Mesendoderm (in vitro differentiated cells): Measurements from ENCODE around the gene ATG4C. TPM values are rescaled to one million over a fixed set of nuclear protein-coding genes. Genes with fewer than 3 reads are reported as not detected.
"Not testable (repeated sequence)": the region's sequence is repeated elsewhere in the genome, so short reads cannot be mapped to it uniquely, and the experiment has no call there.

Experiments
- DNase-seq: peaks from one replicate; pipeline ENCODE4 v3.0.0; 2013
- H2AK5ac ChIP-seq: 2 replicates; pipeline ENCODE4 v1.6.1; 2013; ENCODE audit warnings: low read length, inconsistent platforms
- H2BK120ac ChIP-seq: 2 replicates; pipeline ENCODE4 v1.6.1; 2013; ENCODE audit warnings: low read depth, mild to moderate bottlenecking, low read length, moderate library complexity, mixed read lengths
- H2BK15ac ChIP-seq: replicated peaks from 2 replicates; pipeline ENCODE4 v1.6.1; 2013; ENCODE audit warnings: low read depth, mild to moderate bottlenecking, moderate library complexity
- H2BK5ac ChIP-seq: 2 replicates; pipeline ENCODE4 v1.6.1; 2013; ENCODE audit warnings: low read length, inconsistent platforms
- H3K18ac ChIP-seq: 2 replicates; pipeline ENCODE4 v1.6.1; 2013; ENCODE audit warnings: mild to moderate bottlenecking, low read length, mixed read lengths
- H3K23ac ChIP-seq: one replicate; pipeline ENCODE4 v1.6.1; 2013; ENCODE audit warnings: low read length
- H3K27ac ChIP-seq: 2 replicates; pipeline ENCODE4 v1.5.1; 2013; ENCODE audit warnings: low read depth, mild to moderate bottlenecking, inconsistent platforms, low read length, moderate library complexity
- H3K27me3 ChIP-seq: 2 replicates; pipeline ENCODE4 v1.6.1; 2013; ENCODE audit warnings: low read length, control low read depth, mild to moderate bottlenecking, inconsistent platforms; ENCODE audit not compliant: insufficient read depth, poor library complexity
- H3K36me3 ChIP-seq: 2 replicates; pipeline ENCODE4 v1.6.1; 2013; ENCODE audit warnings: low read length, inconsistent platforms; ENCODE audit not compliant: control insufficient read depth, insufficient read depth
- H3K4ac ChIP-seq: one replicate; pipeline ENCODE4 v1.6.1; 2013; ENCODE audit warnings: low read depth, mild to moderate bottlenecking, low read length, moderate library complexity
- H3K4me1 ChIP-seq: 2 replicates; pipeline ENCODE4 v1.6.1; 2013; ENCODE audit warnings: low read depth, low read length, inconsistent platforms; ENCODE audit not compliant: control insufficient read depth
- H3K4me2 ChIP-seq: 2 replicates; pipeline ENCODE4 v1.6.1; 2013; ENCODE audit warnings: low read length
- H3K4me3 ChIP-seq: 2 replicates; pipeline ENCODE4 v1.5.1; 2013; ENCODE audit warnings: mild to moderate bottlenecking, low read length
- H3K56ac ChIP-seq: one replicate; pipeline ENCODE4 v1.6.1; 2013; ENCODE audit warnings: low read length
- H3K79me1 ChIP-seq: 2 replicates; pipeline ENCODE4 v1.6.1; 2013; ENCODE audit warnings: low read length, inconsistent platforms
- H3K79me2 ChIP-seq: 2 replicates; pipeline ENCODE4 v1.6.1; 2013; ENCODE audit warnings: mild to moderate bottlenecking, low read length; ENCODE audit not compliant: control insufficient read depth, insufficient read depth
- H3K9ac ChIP-seq: 2 replicates; pipeline ENCODE4 v1.6.1; 2013; ENCODE audit warnings: low read length, inconsistent platforms
- H4K5ac ChIP-seq: one replicate; pipeline ENCODE4 v1.6.1; 2013; ENCODE audit warnings: low read length
- H4K8ac ChIP-seq: one replicate; pipeline ENCODE4 v1.6.1; 2013; ENCODE audit warnings: low read depth, mild to moderate bottlenecking, control low read depth, low read length, moderate library complexity
- WGBS: extraction: QIAGEN DNeasy Blood & Tissue Kit; methylation state at CpG from one replicate; pipeline ENCODE4 v1.1.7; 2013; ENCODE audit warnings: low lambda C conversion rate, missing lambda C conversion rate; ENCODE audit not compliant: insufficient coverage; ENCODE audit errors: extremely low coverage; 5-methylcytosine and 5-hydroxymethylcytosine counted together
- polyA plus RNA-seq, 2 experiments: library from polyadenylated mRNA; stranded (reverse); fragments of 200-250 nt; gene quantifications; one replicate each; pipeline ENCODE4 v1.2.3, GENCODE V29; 2013

ATG4C gene, protein sequence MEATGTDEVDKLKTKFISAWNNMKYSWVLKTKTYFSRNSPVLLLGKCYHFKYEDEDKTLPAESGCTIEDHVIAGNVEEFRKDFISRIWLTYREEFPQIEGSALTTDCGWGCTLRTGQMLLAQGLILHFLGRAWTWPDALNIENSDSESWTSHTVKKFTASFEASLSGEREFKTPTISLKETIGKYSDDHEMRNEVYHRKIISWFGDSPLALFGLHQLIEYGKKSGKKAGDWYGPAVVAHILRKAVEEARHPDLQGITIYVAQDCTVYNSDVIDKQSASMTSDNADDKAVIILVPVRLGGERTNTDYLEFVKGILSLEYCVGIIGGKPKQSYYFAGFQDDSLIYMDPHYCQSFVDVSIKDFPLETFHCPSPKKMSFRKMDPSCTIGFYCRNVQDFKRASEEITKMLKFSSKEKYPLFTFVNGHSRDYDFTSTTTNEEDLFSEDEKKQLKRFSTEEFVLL
- polyA plus RNA-seq (2013, experiment 1 of 2): 8.4 TPM
- polyA plus RNA-seq (2013, experiment 2 of 2): 8.8 TPM

DNA sequence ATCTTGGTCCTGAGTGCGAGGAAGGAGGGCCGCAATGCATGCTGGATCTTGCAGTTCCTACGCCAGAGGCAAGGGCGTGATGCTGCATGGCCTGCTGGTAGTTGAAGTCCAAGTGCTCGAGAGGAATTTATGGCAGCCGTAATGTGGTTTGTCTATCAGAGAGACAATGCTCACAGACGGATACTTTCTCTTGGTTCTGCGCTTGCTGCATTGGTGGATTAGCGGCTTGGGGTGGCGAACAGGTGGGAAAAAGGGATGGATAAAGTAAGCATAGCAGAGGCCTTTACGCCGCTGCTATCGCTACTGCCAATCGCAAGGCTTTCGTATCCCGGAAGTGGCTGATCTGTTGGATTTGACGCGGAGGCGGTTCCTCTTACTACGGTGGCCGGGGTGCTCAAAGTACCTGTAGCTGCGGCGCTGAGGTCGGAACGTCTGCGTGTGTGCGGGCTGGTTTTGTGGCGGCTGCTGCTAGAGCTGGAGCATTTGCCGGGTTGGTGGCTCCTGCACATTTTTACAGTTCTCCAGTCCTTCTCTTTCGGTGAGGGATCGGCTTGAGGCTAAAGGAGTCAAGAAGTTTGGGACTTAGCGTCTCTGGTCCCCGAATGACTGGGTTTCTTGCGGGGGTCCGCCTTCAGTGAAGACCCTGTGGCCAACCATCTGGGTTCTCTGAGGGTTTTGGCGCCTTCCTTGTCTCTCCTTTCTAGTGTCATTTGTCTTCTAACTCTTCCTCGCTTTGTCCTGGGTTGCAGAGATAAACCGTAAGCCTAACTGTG, at the start of gene ATG4C:
TSS of gene ATG4C (plus strand) at position 397 of the 773 bp plus-strand sequence. CDS start 19,655 bp downstream, outside the sequence.
- WGBS: no CpG with 5 or more reads among the region's 38 CpGs
- Histone ChIP-seq H2BK120ac (no peak within 1 kb of the TSS), H3K4ac (peak within 1 kb of the TSS; percentile 65), H3K79me1 (no peaks in the 10 kb centered on the region), H2AK5ac (no peak within 1 kb of the TSS), H3K23ac (peak within 1 kb of the TSS; percentile 69), H4K8ac (peak within 1 kb of the TSS; percentile 77), H3K4me2 (peak within 1 kb of the TSS; percentile 90), H4K5ac (peak within 1 kb of the TSS; percentile 22), H3K56ac (peak within 1 kb of the TSS; percentile 94), H3K36me3 (no peaks in the 10 kb centered on the region), H3K4me1 (no peaks in the 10 kb centered on the region), H3K27ac (peak within 1 kb of the TSS; percentile 9), H3K79me2 (no peaks in the 10 kb centered on the region), H3K27me3 (no peaks in the 10 kb centered on the region), H3K4me3 (peak within 1 kb of the TSS; percentile 79), H2BK5ac (peak within 1 kb of the TSS; percentile 70), H3K9ac (peak within 1 kb of the TSS; percentile 79), H3K18ac (peak within 1 kb of the TSS; percentile 44), H2BK15ac (no peak within 1 kb of the TSS)
- DNase-seq: peak; percentile 99

DNA sequence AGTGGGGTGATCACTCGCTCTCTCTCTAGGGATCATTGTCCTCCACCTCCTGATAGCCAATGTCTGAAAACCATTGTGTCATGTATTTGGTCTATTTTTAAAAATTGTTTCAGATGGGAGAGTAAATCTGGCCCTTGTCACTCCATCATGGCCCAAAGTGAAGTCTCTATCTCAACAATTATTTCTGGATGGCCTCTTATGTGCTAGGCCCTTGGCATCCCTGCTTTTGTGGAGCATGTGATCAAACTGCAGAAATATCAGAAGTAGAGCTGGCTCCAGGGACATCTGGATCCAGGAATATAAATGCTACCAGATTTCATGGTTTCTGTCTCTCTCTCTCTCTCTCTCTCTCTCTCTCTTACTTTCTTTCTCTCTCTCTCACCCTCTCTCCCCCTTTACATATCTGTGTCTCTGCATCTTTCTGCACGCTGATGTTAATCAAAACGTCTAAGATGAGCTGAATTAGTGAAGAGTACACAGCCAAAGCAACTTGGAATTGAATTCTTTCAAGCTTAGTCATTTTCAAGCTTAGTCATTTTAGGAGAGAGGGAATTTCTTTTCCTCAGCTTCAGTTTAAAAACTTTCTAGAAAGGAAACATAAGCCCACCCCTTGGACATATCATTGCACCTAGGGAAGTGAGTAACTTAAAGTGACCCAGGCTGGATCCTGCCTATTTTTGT, 48.3 kb upstream of the ATG4C start:
- Histone ChIP-seq H2BK120ac (no peak overlapping the region), H3K18ac (no peak overlapping the region), H3K36me3 (no peaks in the 10 kb centered on the region), H3K4me3 (no peak overlapping the region), H3K27ac (no peak overlapping the region), H3K56ac (no peak overlapping the region), H2BK15ac (no peak overlapping the region), H4K5ac (no peak overlapping the region), H3K4me2 (no peak overlapping the region), H3K79me2 (no peaks in the 10 kb centered on the region), H3K27me3 (no peaks in the 10 kb centered on the region), H3K4ac (no peak overlapping the region), H2AK5ac (no peak overlapping the region), H3K9ac (no peak overlapping the region), H3K4me1 (no peaks in the 10 kb centered on the region), H3K79me1 (no peaks in the 10 kb centered on the region), H4K8ac (no peak overlapping the region), H3K23ac (no peak overlapping the region), H2BK5ac (no peak overlapping the region)
- no peak for DNase-seq
- WGBS: no CpG with 5 or more reads among the region's 3 CpGs

DNA sequence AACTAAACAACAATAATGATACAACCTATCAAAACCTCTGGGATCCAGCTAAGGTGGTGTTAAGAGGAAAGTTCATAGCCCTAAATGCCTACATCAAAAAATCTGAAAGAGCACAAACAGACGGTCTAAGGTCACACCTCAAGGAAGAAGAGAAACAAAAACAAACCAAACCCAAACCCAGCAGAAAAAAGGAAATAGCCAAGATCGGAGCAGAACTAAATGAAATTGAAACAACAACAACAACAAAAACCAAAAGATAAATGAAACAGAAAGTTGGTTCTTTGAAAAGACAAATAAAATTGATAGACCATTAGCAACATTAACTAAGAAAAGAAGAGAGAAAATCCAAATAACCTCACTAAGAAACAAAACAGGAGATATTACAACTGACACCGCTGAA, 43.2 kb upstream of the ATG4C start:
- H3K79me1 ChIP-seq, H3K18ac ChIP-seq, H3K27me3 ChIP-seq, H4K8ac ChIP-seq, H3K27ac ChIP-seq, H2BK120ac ChIP-seq, DNase-seq, H3K4ac ChIP-seq, H3K79me2 ChIP-seq, H3K36me3 ChIP-seq, H3K9ac ChIP-seq, H3K23ac ChIP-seq, H4K5ac ChIP-seq, H3K4me3 ChIP-seq, H2AK5ac ChIP-seq, H2BK15ac ChIP-seq, H3K4me2 ChIP-seq, H3K56ac ChIP-seq, H3K4me1 ChIP-seq, H2BK5ac ChIP-seq: not testable (repeated sequence)
- no CpG with 5 or more reads among the region's 3 CpGs for WGBS

DNA sequence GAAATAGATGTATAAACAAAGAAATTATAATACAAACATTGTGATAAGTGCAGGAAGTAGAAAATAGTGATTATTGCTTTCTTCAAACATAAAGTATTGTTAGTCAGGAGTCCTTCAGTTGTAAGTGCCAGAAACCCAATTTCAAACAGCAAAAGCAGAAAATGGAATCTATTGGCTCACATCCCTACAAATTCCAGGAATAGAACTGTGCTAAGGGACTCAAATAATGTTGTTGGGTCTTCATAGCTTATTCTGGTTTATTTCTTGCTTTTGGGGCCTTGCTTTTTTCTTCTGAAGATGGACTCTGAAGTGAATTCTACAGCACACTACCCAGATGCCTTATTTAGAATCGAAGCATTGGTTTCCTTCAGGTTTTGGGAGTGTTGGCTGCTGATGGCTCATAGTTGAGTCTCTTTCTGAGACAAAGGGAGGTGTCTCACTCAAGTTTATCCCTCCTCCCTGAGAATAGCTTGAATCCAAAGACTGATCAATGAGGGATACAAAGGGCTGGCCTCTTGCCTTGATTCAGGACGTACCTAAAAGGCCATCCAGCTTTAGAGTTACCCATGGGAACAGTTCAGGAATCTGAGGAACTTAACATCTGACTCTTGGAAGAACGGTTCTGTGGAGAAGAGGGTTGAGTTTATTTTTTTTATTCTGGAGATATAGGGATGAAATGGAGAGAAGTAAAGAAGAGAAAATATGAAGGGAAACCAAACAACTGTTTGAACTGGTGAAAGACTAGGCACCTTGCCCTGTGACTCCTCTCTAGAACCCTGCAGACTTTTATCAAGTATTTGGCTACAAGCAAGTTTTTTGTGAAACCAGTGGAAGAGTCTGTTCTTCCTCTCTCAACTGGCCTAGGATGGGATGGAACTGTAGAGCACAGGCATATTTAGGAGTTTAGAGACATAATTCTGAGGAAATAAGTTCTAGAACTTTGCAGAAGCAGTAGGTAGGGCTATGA, 39.0 kb upstream of the ATG4C start:
- H3K9ac ChIP-seq: no peak overlapping the region
- H3K4ac ChIP-seq: no peak overlapping the region
- no peaks in the 10 kb centered on the region for H3K27me3 ChIP-seq
- no peaks in the 10 kb centered on the region for H3K79me1 ChIP-seq
- no peaks in the 10 kb centered on the region for H3K79me2 ChIP-seq
- H2BK120ac ChIP-seq: no peak overlapping the region
- H3K4me3 ChIP-seq: no peak overlapping the region
- H3K18ac ChIP-seq: no peak overlapping the region
- H3K23ac ChIP-seq: no peak overlapping the region
- H2BK15ac ChIP-seq: no peak overlapping the region
- no peak overlapping the region for H4K8ac ChIP-seq
- no peak overlapping the region for H4K5ac ChIP-seq
- H3K4me1 ChIP-seq: no peaks in the 10 kb centered on the region
- H3K56ac ChIP-seq: no peak overlapping the region
- DNase-seq: no peak
- no peak overlapping the region for H3K27ac ChIP-seq
- no peak overlapping the region for H2AK5ac ChIP-seq
- WGBS: 100% methylated on average over 1 of the region's 3 CpGs
- no peak overlapping the region for H3K4me2 ChIP-seq
- no peak overlapping the region for H2BK5ac ChIP-seq
- H3K36me3 ChIP-seq: no peaks in the 10 kb centered on the region
